Measurements from ENCODE around the gene WNT8B.

The WNT8B gene

GRCh38 chr10:100489396-100489795, 26.6 kb downstream of the WNT8B start:
- H3K27me3 ChIP-seq (ENCODE audit: insufficient read depth, poor library complexity, severe bottlenecking): no peaks in the 10 kb centered on the region
- H3K4me3 ChIP-seq (replicated peaks; ENCODE audit: insufficient read depth, low read length): no peak overlapping the region
- no peak for DNase-seq (ENCODE audit: low read depth in 1 of 2, low spot score in 1 of 2)
- TF ChIP-seq GABPA (IDR thresholded peaks at IDR 0.05; ENCODE audit: low read depth) (no peak), SPI1 (IDR thresholded peaks at IDR 0.05; ENCODE audit: borderline replicate concordance, low read depth) (no peak), REST (IDR thresholded peaks at IDR 0.05; ENCODE audit: insufficient replicate concordance, low read depth) (no peak), POLR2AphosphoS5 (IDR thresholded peaks at IDR 0.05; ENCODE audit: low read depth) (no peak), CTCF (IDR thresholded peaks at IDR 0.05; ENCODE audit: insufficient read depth, low read length) (no peak)
- no peak overlapping the region for H3K27ac ChIP-seq (replicated peaks)

- Histone ChIP-seq H3K27ac (replicated peaks) (no peak overlapping the region), H3K27me3 (ENCODE audit: insufficient read depth, poor library complexity, severe bottlenecking) (no peaks in the 10 kb centered on the region), H3K4me3 (replicated peaks; ENCODE audit: insufficient read depth, low read length) (no peak overlapping the region)
- DNase-seq (ENCODE audit: low read depth in 1 of 2, low spot score in 1 of 2): no peak
- no peak for TF ChIP-seq SPI1 (IDR thresholded peaks at IDR 0.05; ENCODE audit: borderline replicate concordance, low read depth)
- TF ChIP-seq POLR2AphosphoS5 (IDR thresholded peaks at IDR 0.05; ENCODE audit: low read depth): no peak
- TF ChIP-seq CTCF (IDR thresholded peaks at IDR 0.05; ENCODE audit: insufficient read depth, low read length): no peak
- no peak for TF ChIP-seq GABPA (IDR thresholded peaks at IDR 0.05; ENCODE audit: low read depth)
- TF ChIP-seq REST (IDR thresholded peaks at IDR 0.05; ENCODE audit: insufficient replicate concordance, low read depth): no peak
Measured at GRCh38 chr10:100490531-100490930, 27.7 kb downstream of the WNT8B start.

GRCh38 chr10:100496567-100496966, 33.8 kb downstream of the WNT8B start:
- TF ChIP-seq POLR2AphosphoS5 (IDR thresholded peaks at IDR 0.05; ENCODE audit: low read depth): no peak
- TF ChIP-seq REST (IDR thresholded peaks at IDR 0.05; ENCODE audit: insufficient replicate concordance, low read depth): no peak
- no peak for TF ChIP-seq SPI1 (IDR thresholded peaks at IDR 0.05; ENCODE audit: borderline replicate concordance, low read depth)
- no peak for TF ChIP-seq GABPA (IDR thresholded peaks at IDR 0.05; ENCODE audit: low read depth)
- no peak for TF ChIP-seq CTCF (IDR thresholded peaks at IDR 0.05; ENCODE audit: insufficient read depth, low read length)
- H3K4me3 ChIP-seq (replicated peaks; ENCODE audit: insufficient read depth, low read length): no peak overlapping the region
- H3K27ac ChIP-seq (replicated peaks): no peak overlapping the region
- DNase-seq (ENCODE audit: low read depth in 1 of 2, low spot score in 1 of 2): no peak
- H3K27me3 ChIP-seq (ENCODE audit: insufficient read depth, poor library complexity, severe bottlenecking): no peaks in the 10 kb centered on the region

Measured in HL-60 (cell line).